Measurements from ENCODE around the gene S100A9.
"Not testable (repeated sequence)": the region's sequence is repeated elsewhere in the genome, so short reads cannot be mapped to it uniquely, and the experiment has no call there.

Gene S100A9

DNA sequence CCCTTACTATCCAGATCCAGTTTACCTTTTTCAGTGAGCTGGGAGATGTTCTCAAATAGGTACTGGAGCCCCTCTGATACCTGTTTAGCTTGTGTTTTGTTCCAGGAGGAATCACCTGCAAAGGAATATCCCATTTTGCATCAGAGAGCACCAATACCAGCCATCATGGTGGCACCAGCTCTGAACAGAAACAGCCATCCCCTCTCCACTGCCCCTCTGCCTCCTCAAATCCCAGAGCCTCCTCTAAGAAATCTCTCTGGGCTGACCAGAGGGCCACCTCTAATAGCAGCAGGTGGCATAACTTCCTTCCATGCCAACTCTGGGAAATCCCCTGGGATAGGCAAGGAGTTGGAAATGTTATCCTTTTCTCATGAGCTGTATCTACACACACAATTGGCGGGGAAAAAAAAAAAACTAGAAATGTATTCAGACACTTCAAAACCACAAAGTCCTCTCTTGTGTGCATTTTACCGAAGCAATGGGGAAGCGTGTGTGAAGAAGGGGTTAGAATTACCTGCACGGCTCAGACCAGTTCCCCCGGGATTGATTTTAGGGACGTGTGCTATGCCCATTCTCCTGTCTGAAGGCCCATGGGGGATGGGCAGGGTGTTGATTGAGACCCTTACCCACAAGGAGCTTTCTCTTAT lies 11.5 kb upstream of the S100A9 start:
- no peak overlapping the region for H3K27ac ChIP-seq (ENCODE audit: low read depth, low read length)
- H3K9me3 ChIP-seq (ENCODE audit: low read length), result no peaks in the 10 kb centered on the region
- H3K4me3 ChIP-seq (ENCODE audit: low read depth in 1 of 2, low read length in 2 of 2), result no peak overlapping the region
- H3K27me3 ChIP-seq (ENCODE audit: control insufficient read depth in 1 of 2, insufficient read depth in 2 of 2, low read length in 2 of 2), result peaks cover 6 to 8% of the 10 kb centered on the region in 2 donors
- no peaks in the 10 kb centered on the region for H3K36me3 ChIP-seq (ENCODE audit: insufficient read depth, low read length)
- H3K9ac ChIP-seq (ENCODE audit: low read length), result no peak overlapping the region
- H3K4me1 ChIP-seq (ENCODE audit: insufficient read depth, low read length), result no peaks in the 10 kb centered on the region

DNA sequence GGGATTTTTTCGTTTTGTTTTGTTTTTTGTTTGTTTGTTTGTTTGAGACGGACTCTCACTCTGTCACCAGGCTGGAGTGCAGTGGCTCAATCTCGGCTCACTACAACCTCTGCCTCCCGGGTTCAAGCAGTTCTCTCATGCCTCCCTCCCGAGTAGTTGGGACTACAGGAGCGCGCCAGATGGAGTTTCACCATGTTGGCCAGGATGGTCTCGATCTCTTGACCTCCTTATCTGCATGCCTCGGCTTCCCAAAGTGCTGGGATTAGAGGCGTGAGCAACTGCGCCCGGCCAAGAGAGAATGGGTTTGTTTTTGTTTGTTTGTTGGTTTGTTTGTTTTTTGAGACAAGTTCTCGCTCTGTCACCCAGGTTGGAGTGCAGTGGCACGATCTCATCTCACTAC lies 10.6 kb upstream of the S100A9 start:
- not testable (repeated sequence) for H3K9me3 ChIP-seq (ENCODE audit: low read length); H3K9ac ChIP-seq (ENCODE audit: low read length); H3K27ac ChIP-seq (ENCODE audit: low read depth, low read length); H3K36me3 ChIP-seq (ENCODE audit: insufficient read depth, low read length); H3K4me3 ChIP-seq (ENCODE audit: low read depth in 1 of 2, low read length in 2 of 2); H3K4me1 ChIP-seq (ENCODE audit: insufficient read depth, low read length)
- peaks cover 6 to 13% of the 10 kb centered on the region in 2 donors for H3K27me3 ChIP-seq (ENCODE audit: control insufficient read depth in 1 of 2, insufficient read depth in 2 of 2, low read length in 2 of 2)

DNA sequence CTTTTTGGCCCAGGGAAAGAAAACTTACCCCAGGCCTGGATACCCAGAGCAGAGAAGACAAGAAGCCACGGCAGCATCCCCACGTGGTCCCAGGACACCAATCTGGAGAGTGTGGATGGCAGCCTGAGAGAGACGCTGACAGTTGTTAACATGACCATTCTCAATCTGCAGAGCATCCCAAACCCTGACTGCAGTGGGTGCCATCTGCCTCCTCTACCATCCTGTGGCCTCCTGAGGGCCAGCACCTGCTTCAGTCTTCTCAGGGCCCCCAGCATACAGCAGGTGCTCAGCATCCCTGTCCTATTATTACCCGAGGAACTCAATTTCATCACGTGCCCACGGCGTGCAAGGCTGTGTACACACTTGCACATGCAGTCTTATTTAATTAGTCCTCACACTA lies 9.8 kb upstream of the S100A9 start:
- Histone ChIP-seq H3K4me1 (ENCODE audit: insufficient read depth, low read length) (no peaks in the 10 kb centered on the region), H3K4me3 (ENCODE audit: low read depth in 1 of 2, low read length in 2 of 2) (no peak overlapping the region), H3K9me3 (ENCODE audit: low read length) (no peaks in the 10 kb centered on the region), H3K36me3 (ENCODE audit: insufficient read depth, low read length) (no peaks in the 10 kb centered on the region), H3K9ac (ENCODE audit: low read length) (no peak overlapping the region), H3K27me3 (ENCODE audit: control insufficient read depth in 1 of 2, insufficient read depth in 2 of 2, low read length in 2 of 2) (peaks cover 6 to 13% of the 10 kb centered on the region in 2 donors), H3K27ac (ENCODE audit: low read depth, low read length) (no peak overlapping the region)

DNA sequence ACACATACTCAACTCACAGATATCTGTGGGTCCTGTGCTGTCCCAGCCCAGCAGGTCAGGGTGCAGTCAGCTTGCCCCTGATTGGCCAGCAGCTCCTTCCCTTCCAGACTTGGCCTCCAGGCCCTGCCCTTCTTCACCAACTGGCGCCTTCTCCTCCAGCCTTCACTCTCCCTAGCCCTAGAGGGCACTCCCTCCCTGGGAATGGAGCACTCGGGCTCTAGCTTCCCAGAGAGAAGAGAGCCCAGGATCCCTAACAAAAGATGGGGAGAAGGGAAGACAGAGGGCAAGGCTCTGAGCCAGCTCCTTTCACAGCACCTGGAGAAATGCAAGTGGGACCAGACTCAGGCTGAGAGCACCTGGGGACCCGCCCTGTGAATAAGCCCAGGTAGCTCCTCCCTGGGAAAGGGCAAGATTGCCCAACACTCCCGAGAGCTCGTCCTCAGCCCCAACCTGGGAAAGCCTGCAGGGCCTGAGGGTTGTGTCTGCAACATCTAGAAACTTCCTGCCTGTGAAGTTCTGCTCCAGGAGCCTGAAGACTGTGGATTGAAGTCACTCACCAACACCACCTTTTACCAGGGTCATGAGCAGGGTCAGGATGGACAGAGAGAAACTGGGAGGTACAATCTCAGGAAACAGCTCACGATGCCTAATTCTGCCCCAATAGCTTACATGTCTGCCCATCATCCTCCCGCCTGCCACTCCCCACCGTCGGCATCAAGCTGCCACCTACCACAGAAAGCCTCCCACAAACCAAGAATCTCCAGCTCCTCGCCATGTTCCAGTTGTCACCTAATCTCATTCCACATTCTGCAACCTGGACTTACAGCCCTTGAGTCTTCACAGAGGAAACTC lies 8.9 kb upstream of the S100A9 start, which contains the start of gene PGLYRP4:
PGLYRP4 (minus strand) TSS at position 331 of the 852 bp plus-strand sequence. CDS start 909 bp downstream, outside the sequence.
- no peak within 1 kb of the TSS for H3K27ac ChIP-seq (ENCODE audit: low read depth, low read length)
- peaks cover 6 to 13% of the 10 kb centered on the region in 2 donors for H3K27me3 ChIP-seq (ENCODE audit: control insufficient read depth in 1 of 2, insufficient read depth in 2 of 2, low read length in 2 of 2)
- H3K4me3 ChIP-seq (ENCODE audit: low read depth in 1 of 2, low read length in 2 of 2), result no peak within 1 kb of the TSS
- H3K9me3 ChIP-seq (ENCODE audit: low read length), result no peaks in the 10 kb centered on the region
- H3K4me1 ChIP-seq (ENCODE audit: insufficient read depth, low read length), result no peaks in the 10 kb centered on the region
- H3K36me3 ChIP-seq (ENCODE audit: insufficient read depth, low read length), result no peaks in the 10 kb centered on the region
- no peak within 1 kb of the TSS for H3K9ac ChIP-seq (ENCODE audit: low read length)

DNA sequence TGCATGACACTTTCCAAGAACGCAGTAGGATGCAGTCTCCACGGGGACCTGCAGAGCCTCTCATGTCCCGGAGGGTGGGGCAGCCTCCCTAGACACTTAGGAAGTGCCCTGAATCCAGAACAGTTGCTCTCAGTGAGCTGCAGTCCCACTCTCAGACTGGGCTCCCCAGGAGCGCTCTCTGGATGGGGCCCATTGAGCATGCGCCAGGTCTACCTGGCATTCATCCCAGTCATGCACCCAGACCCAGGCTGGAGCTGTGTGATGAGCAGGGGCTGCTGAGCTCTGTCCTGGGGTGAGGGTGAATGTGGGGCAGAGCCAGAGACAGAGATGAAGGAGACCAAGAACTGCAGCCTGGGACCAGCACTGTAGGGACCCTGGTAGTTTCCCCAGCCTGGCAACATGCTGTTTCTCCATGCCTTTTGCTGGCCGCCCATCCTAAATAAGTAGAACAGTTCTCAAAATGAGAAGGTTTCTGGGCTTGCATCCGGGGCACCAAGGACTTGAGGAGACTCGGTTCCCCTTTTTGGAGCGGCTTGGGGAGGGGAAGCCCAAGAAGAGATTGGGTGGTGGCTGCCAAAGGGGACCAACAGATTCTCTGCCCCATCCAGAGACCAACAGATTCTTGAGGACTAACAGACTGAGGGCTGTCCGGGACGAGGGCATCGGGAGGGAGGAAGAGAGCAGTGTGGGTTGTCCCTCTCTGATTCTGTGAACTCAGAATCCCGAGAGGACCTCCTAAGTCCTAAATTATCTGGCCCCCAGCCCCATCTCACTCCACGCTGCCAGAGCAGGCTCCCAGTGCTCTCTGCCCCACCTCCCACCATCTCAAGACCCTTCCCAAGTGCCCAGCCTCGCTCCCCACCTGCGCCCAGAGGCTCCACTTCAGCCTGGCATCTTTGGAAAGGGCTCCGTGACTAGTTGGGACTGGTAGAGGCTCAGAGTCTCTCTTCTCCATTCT lies 8.0 kb upstream of the S100A9 start:
- no peak overlapping the region for H3K4me3 ChIP-seq (ENCODE audit: low read depth in 1 of 2, low read length in 2 of 2)
- no peaks in the 10 kb centered on the region for H3K9me3 ChIP-seq (ENCODE audit: low read length)
- no peaks in the 10 kb centered on the region for H3K36me3 ChIP-seq (ENCODE audit: insufficient read depth, low read length)
- no peaks in the 10 kb centered on the region for H3K4me1 ChIP-seq (ENCODE audit: insufficient read depth, low read length)
- H3K27ac ChIP-seq (ENCODE audit: low read depth, low read length), result no peak overlapping the region
- H3K27me3 ChIP-seq (ENCODE audit: control insufficient read depth in 1 of 2, insufficient read depth in 2 of 2, low read length in 2 of 2), result peaks cover 6 to 13% of the 10 kb centered on the region in 2 donors
- H3K9ac ChIP-seq (ENCODE audit: low read length), result no peak overlapping the region

DNA sequence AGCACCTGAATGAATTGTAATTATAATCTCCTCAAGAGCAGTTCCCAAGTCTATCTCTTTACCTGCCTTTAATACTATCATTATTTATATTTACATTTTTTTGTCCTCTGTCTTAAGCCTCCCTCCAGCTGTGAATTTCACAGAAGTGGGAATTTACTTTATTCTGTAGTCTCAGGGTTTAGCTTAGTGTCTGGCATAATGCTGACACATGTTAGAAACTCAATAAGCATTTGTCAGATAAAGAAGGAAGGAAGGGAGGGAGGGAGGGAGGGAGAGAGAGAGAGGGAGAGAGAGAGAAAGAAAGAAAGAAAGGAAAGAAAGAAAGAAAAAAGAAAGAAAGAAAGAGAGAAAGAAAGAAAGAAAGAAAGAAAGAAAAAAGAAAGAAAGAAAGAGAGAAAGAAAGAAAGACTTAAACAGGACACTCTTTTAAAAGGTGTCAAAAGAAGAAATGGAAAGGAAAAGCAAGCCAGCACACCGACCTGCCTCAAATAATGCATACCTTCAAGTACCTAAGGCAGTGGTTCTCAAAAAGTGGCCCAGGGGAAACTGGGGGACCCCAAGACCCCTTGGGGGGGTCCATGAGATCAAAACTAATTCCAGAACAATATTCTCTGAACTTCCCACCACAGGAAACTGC lies 7.2 kb upstream of the S100A9 start:
- H3K4me3 ChIP-seq (ENCODE audit: low read depth in 1 of 2, low read length in 2 of 2), result no peak overlapping the region
- peaks cover 6 to 11% of the 10 kb centered on the region in 2 donors for H3K27me3 ChIP-seq (ENCODE audit: control insufficient read depth in 1 of 2, insufficient read depth in 2 of 2, low read length in 2 of 2)
- H3K9me3 ChIP-seq (ENCODE audit: low read length), result no peaks in the 10 kb centered on the region
- H3K4me1 ChIP-seq (ENCODE audit: insufficient read depth, low read length), result no peaks in the 10 kb centered on the region
- H3K27ac ChIP-seq (ENCODE audit: low read depth, low read length), result no peak overlapping the region
- H3K9ac ChIP-seq (ENCODE audit: low read length), result no peak overlapping the region
- H3K36me3 ChIP-seq (ENCODE audit: insufficient read depth, low read length), result no peaks in the 10 kb centered on the region

DNA sequence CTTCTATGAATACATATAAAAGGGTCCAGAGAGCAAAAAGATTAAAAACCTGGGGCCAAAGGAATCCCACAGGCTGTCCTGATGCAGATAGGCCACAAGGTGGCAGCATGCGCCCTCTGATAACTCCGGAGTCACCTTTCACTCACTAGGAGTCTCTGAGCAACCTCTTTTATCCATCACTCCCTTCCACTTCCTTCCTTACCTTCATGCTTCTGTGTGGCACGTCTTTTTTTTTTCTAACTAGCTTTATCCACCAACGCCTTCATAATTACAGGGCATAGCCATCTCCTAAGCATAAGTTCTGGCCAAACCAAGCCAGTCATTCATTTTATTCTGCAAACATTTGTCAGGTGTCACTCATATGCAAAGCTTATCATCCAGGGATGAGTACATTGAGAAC lies 5.1 kb upstream of the S100A9 start:
- Histone ChIP-seq H3K4me3 (ENCODE audit: low read depth in 1 of 2, low read length in 2 of 2) (no peak overlapping the region), H3K27me3 (ENCODE audit: control insufficient read depth in 1 of 2, insufficient read depth in 2 of 2, low read length in 2 of 2) (peaks cover 0 to 5% of the 10 kb centered on the region in 2 donors), H3K27ac (ENCODE audit: low read depth, low read length) (no peak overlapping the region), H3K36me3 (ENCODE audit: insufficient read depth, low read length) (no peaks in the 10 kb centered on the region), H3K4me1 (ENCODE audit: insufficient read depth, low read length) (no peaks in the 10 kb centered on the region), H3K9ac (ENCODE audit: low read length) (no peak overlapping the region), H3K9me3 (ENCODE audit: low read length) (no peaks in the 10 kb centered on the region)

DNA sequence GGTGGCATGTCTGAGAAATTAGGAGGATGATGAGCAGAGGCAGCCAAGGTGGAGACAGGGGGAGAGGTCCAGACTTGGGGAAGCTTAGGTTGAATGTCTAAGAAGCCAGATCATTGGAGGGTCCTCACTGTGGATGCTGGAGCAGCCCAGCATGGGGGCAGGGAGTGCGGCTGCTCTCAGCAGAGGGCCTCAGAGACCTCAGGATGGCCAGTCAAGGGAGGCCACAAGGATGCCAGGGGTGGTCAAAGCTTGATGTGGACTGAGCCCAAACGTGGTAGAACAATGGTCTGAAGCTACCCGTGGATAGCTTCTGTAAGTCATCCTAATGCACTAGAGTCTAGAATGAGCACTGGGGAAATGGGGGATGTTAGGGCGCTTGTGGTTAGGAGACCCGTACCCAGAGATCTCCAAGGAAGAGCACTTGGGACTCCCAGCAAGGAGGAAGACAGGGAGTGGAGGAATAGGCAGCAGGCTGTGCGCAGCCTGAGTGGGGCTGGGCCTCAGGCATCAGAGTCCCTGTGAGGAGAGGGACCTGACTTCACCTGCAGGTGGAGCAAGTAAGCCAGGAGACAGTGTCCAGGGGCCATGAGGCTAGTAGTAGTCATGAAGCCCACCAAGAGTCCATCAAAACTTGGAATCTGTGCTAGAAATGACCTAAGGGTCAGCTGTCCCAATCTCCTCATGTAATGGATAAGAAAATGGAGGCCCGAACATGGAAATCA lies 4.3 kb upstream of the S100A9 start:
- no peak overlapping the region for H3K4me3 ChIP-seq (ENCODE audit: low read depth in 1 of 2, low read length in 2 of 2)
- H3K27ac ChIP-seq (ENCODE audit: low read depth, low read length), result no peak overlapping the region
- no peak overlapping the region for H3K9ac ChIP-seq (ENCODE audit: low read length)
- H3K36me3 ChIP-seq (ENCODE audit: insufficient read depth, low read length), result no peaks in the 10 kb centered on the region
- no peaks in the 10 kb centered on the region for H3K4me1 ChIP-seq (ENCODE audit: insufficient read depth, low read length)
- H3K9me3 ChIP-seq (ENCODE audit: low read length), result no peaks in the 10 kb centered on the region
- H3K27me3 ChIP-seq (ENCODE audit: control insufficient read depth in 1 of 2, insufficient read depth in 2 of 2, low read length in 2 of 2), result peaks cover 0 to 5% of the 10 kb centered on the region in 2 donors

DNA sequence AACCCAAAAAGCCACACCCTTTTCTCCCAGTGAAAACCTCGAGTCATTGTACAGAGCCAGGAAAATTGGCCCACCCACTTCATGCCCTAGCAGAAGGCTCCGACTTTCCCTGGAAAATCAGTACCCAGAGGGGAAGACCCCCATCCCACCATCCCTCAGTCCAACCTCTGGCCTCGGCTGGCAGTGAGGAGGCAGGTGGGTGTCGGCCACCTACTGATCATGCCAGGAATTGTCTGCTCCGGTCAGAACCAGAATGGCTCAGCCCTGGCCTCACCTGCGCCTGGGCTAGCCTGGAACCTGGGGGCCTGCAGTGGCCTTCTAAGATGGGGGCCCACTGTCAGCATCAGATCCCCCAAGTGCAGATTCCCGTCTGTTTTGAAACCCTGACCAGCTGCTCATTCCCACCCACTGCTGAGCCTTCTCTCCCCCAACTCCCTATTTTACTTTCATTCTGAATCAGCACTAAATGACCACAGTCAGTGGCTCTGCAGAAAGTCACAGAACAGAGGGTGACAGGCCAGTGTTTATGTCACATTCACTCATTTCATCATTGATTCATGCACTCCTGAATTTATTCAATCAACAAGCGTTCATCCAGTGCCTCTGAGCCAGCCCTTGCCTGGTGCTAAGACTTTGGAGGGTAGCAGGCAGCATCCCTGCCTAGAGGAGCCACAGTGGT lies 3.0 kb upstream of the S100A9 start:
- H3K4me3 ChIP-seq (ENCODE audit: low read depth in 1 of 2, low read length in 2 of 2), result no peak overlapping the region

DNA sequence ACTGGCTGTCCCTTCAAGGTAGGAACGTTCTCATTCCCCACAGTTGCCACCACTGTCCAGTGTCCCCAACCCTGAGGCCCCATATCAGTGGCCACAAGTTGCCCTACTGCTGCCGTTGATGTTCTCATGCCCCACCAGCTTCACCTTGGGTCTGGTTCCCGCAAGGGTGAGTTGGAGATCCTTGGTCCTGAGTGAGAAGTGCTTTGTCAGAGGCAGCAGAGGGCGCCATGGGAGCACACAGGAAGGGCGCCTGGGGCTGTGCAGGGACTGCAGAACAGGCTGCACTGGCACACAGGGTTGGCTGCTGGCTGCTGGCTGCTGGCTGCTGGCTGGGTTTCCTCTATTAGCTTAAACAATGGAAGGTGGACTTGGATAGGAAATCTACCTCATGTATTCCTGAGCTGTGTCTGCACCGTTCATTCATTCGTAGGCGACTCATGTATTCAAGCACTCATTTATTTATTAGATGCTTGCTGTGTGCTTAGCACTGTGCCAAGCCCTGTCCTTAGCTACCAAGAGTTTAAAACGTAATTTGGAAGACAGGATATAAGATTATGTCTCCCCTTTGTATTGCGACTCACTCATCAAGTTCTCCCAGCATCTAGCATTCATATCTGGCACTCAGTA lies 2.1 kb upstream of the S100A9 start:
- Histone ChIP-seq H3K4me3 (ENCODE audit: low read depth in 1 of 2, low read length in 2 of 2) (no peak overlapping the region), H3K27me3 (ENCODE audit: control insufficient read depth in 1 of 2, insufficient read depth in 2 of 2, low read length in 2 of 2) (peaks cover 0 to 5% of the 10 kb centered on the region in 2 donors), H3K9me3 (ENCODE audit: low read length) (no peaks in the 10 kb centered on the region), H3K9ac (ENCODE audit: low read length) (no peak overlapping the region), H3K4me1 (ENCODE audit: insufficient read depth, low read length) (no peaks in the 10 kb centered on the region), H3K27ac (ENCODE audit: low read depth, low read length) (no peak overlapping the region), H3K36me3 (ENCODE audit: insufficient read depth, low read length) (no peaks in the 10 kb centered on the region)

More for the DNA sequence above, 3.0 kb upstream of the S100A9 start:
- Histone ChIP-seq H3K4me1 (ENCODE audit: insufficient read depth, low read length) (no peaks in the 10 kb centered on the region), H3K9ac (ENCODE audit: low read length) (no peak overlapping the region), H3K36me3 (ENCODE audit: insufficient read depth, low read length) (no peaks in the 10 kb centered on the region), H3K27ac (ENCODE audit: low read depth, low read length) (no peak overlapping the region), H3K27me3 (ENCODE audit: control insufficient read depth in 1 of 2, insufficient read depth in 2 of 2, low read length in 2 of 2) (peaks cover 0 to 5% of the 10 kb centered on the region in 2 donors), H3K9me3 (ENCODE audit: low read length) (no peaks in the 10 kb centered on the region)

Data from muscle layer of colon (tissue), 2 donors.